ENCODE results near the gene CAMK1D. TPM values are rescaled to one million over a fixed set of nuclear protein-coding genes. Genes with fewer than 3 reads are reported as not detected.

The CAMK1D gene
- polyA plus RNA-seq, 1 of the 3 experiments (the other 2 are of a cell fraction), result 4.1 TPM

DNA sequence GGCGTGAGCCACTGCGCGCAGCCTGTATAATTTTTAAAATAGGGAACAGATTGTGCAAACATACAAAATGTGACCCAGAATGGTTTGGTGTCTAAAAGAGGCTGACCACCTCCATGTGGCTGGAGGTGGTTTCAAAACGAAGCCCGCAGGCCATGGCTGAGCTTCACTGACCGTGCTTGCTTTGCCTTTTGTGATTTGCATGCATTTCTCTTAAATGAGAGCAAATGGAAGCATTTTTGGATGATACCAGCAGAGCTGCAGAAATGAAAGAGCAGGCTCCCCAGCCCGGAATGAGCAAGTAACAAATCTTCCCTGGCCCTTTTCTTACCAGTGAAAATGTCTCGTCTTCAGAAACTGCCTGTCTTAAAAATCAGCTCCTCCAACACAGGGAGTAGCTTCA is 239.9 kb downstream of the CAMK1D start:
- Histone ChIP-seq H3K9me2 (no peaks in the 10 kb centered on the region), H2AFZ (ENCODE audit: low read depth) (no peak overlapping the region), H3K27ac (ENCODE audit: low read depth in 2 of 2, low read length in 1 of 2) (no peak overlapping the region), H3K4me2 (no peak overlapping the region), H4K20me1 (ENCODE audit: insufficient read depth) (no peaks in the 10 kb centered on the region), H3K4me3 (ENCODE audit: low read depth in 2 of 2, low read length in 1 of 2) (no peak overlapping the region), H3K79me2 (ENCODE audit: insufficient read depth) (no peaks in the 10 kb centered on the region), H3K4me1 (ENCODE audit: control insufficient read depth in 1 of 2, insufficient read depth in 2 of 2, low read depth in 1 of 2, low read length in 1 of 2) (peaks cover 0 to 8% of the 10 kb centered on the region in 2 experiments; a peak in 1 of 4 replicates), H3K36me3 (replicated peaks in 1 of 2; ENCODE audit: control insufficient read depth in 1 of 2, insufficient read depth in 2 of 2, low read length in 1 of 2) (no peaks in the 10 kb centered on the region), H3F3A (replicated peaks; ENCODE audit: insufficient read depth) (no peaks in the 10 kb centered on the region), H3K27me3 (ENCODE audit: insufficient read depth) (no peaks in the 10 kb centered on the region), H3K9ac (no peak overlapping the region), H3K9me3 (no peaks in the 10 kb centered on the region)
- POLR2A ChIA-PET, result no interaction called here
- no peak for DNase-seq
- TF ChIP-seq TCF12 (IDR thresholded peaks at IDR 0.05), result no peak
- TF ChIP-seq EZH2phosphoT487 (IDR thresholded peaks at IDR 0.05; ENCODE audit: borderline replicate concordance, low read depth), result no peak
- TF ChIP-seq, protein P1, sequence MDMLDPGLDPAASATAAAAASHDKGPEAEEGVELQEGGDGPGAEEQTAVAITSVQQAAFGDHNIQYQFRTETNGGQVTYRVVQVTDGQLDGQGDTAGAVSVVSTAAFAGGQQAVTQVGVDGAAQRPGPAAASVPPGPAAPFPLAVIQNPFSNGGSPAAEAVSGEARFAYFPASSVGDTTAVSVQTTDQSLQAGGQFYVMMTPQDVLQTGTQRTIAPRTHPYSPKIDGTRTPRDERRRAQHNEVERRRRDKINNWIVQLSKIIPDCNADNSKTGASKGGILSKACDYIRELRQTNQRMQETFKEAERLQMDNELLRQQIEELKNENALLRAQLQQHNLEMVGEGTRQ (IDR thresholded peaks at IDR 0.05; ENCODE audit: borderline replicate concordance, low read depth, low read length), result no peak
- TF ChIP-seq ELF1 (IDR thresholded peaks at IDR 0.05), result no peak
- TF ChIP-seq MEF2A (IDR thresholded peaks at IDR 0.05; ENCODE audit: borderline replicate concordance, low read depth), result no peak
- TF ChIP-seq, protein P2, sequence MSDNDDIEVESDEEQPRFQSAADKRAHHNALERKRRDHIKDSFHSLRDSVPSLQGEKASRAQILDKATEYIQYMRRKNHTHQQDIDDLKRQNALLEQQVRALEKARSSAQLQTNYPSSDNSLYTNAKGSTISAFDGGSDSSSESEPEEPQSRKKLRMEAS (IDR thresholded peaks at IDR 0.05; ENCODE audit: low read depth), result no peak
- TF ChIP-seq RAD21 (IDR thresholded peaks at IDR 0.05; ENCODE audit: low read length), result no peak
- WGBS (ENCODE audit: low lambda C conversion rate), result 92% methylated on average over 8 of the region's 8 CpGs
- CTCF ChIA-PET, result interaction anchor here (1.6 kb wide), 1 partner anchor 510 kb away, joined by 4 read pairs; the partner anchor contains the start of gene OPTN

DNA sequence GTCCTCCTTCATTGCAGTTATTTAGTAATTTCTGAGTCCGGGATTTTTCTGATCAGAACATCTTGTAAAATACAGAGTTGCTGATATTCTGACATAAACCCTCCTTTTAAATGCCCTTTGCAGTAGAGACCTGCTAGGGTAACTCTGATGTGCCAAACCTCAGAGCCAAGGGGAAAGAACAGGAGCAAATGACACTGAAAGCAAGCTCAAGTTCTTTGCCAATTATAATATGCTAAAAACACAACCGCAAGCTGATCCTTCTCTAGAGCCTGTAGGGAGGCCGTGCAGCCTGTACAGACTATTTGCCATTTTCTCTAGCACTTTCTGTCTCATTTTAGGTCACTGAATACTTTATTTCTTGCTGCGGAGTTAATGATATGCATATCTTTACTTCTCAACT is 240.4 kb downstream of the CAMK1D start:
- ChIA-PET CTCF (interaction anchor here (1.6 kb wide), 1 partner anchor 510 kb away, joined by 4 read pairs; the partner anchor contains the start of gene OPTN), POLR2A (no interaction called here)
- peaks cover 0 to 8% of the 10 kb centered on the region in 2 experiments; a peak in 1 of 4 replicates for H3K4me1 ChIP-seq (ENCODE audit: control insufficient read depth in 1 of 2, insufficient read depth in 2 of 2, low read depth in 1 of 2, low read length in 1 of 2)
- H3K27ac ChIP-seq (ENCODE audit: low read depth in 2 of 2, low read length in 1 of 2), result no peak overlapping the region
- no peak overlapping the region for H3K4me3 ChIP-seq (ENCODE audit: low read depth in 2 of 2, low read length in 1 of 2)
- no peak for DNase-seq
- no peaks in the 10 kb centered on the region for H3K27me3 ChIP-seq (ENCODE audit: insufficient read depth)
- no peaks in the 10 kb centered on the region for H3K9me3 ChIP-seq
- H3K4me2 ChIP-seq, result no peak overlapping the region
- WGBS (ENCODE audit: low lambda C conversion rate), result 88% methylated on average over 4 of the region's 4 CpGs
- no peaks in the 10 kb centered on the region for H4K20me1 ChIP-seq (ENCODE audit: insufficient read depth)
- H3K9ac ChIP-seq, result no peak overlapping the region
- H3K9me2 ChIP-seq, result no peaks in the 10 kb centered on the region
- H3K36me3 ChIP-seq (replicated peaks in 1 of 2; ENCODE audit: control insufficient read depth in 1 of 2, insufficient read depth in 2 of 2, low read length in 1 of 2), result no peaks in the 10 kb centered on the region
- no peak overlapping the region for H2AFZ ChIP-seq (ENCODE audit: low read depth)
- H3F3A ChIP-seq (replicated peaks; ENCODE audit: insufficient read depth), result no peaks in the 10 kb centered on the region
- no peaks in the 10 kb centered on the region for H3K79me2 ChIP-seq (ENCODE audit: insufficient read depth)
- TF ChIP-seq FOXM1 (IDR thresholded peaks at IDR 0.05; ENCODE audit: low read depth), result no peak
- TF ChIP-seq, protein P2 (IDR thresholded peaks at IDR 0.05; ENCODE audit: low read depth), result no peak
- no peak for TF ChIP-seq TAF1 (IDR thresholded peaks at IDR 0.05; ENCODE audit: borderline replicate concordance, low read depth, low read length)
- no peak for TF ChIP-seq MEF2A (IDR thresholded peaks at IDR 0.05; ENCODE audit: borderline replicate concordance, low read depth)
- no peak for TF ChIP-seq FOXJ3 (CRISPR knock-in tag; IDR thresholded peaks at IDR 0.05)
- TF ChIP-seq TEAD4 (IDR thresholded peaks at IDR 0.05; ENCODE audit: borderline replicate concordance, insufficient read depth), result no peak
- TF ChIP-seq MXI1 (IDR thresholded peaks at IDR 0.05; ENCODE audit: low read depth, low read length), result no peak
- no peak for TF ChIP-seq GABPA (IDR thresholded peaks at IDR 0.05; ENCODE audit: low read depth)
- TF ChIP-seq RXRA (IDR thresholded peaks at IDR 0.05; ENCODE audit: borderline replicate concordance, low read depth), result no peak
- no peak for TF ChIP-seq RFX5 (IDR thresholded peaks at IDR 0.05; ENCODE audit: low read length)
- TF ChIP-seq EP300 (IDR thresholded peaks at IDR 0.05; ENCODE audit: borderline replicate concordance in 1 of 2, low read depth in 1 of 2, low read length in 1 of 2), result no peak
- TF ChIP-seq NFIC (IDR thresholded peaks at IDR 0.05; ENCODE audit: borderline replicate concordance), result no peak
- TF ChIP-seq, protein P3, sequence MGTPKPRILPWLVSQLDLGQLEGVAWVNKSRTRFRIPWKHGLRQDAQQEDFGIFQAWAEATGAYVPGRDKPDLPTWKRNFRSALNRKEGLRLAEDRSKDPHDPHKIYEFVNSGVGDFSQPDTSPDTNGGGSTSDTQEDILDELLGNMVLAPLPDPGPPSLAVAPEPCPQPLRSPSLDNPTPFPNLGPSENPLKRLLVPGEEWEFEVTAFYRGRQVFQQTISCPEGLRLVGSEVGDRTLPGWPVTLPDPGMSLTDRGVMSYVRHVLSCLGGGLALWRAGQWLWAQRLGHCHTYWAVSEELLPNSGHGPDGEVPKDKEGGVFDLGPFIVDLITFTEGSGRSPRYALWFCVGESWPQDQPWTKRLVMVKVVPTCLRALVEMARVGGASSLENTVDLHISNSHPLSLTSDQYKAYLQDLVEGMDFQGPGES (IDR thresholded peaks at IDR 0.05; ENCODE audit: low read depth, low read length), result no peak
- TF ChIP-seq, protein P4, sequence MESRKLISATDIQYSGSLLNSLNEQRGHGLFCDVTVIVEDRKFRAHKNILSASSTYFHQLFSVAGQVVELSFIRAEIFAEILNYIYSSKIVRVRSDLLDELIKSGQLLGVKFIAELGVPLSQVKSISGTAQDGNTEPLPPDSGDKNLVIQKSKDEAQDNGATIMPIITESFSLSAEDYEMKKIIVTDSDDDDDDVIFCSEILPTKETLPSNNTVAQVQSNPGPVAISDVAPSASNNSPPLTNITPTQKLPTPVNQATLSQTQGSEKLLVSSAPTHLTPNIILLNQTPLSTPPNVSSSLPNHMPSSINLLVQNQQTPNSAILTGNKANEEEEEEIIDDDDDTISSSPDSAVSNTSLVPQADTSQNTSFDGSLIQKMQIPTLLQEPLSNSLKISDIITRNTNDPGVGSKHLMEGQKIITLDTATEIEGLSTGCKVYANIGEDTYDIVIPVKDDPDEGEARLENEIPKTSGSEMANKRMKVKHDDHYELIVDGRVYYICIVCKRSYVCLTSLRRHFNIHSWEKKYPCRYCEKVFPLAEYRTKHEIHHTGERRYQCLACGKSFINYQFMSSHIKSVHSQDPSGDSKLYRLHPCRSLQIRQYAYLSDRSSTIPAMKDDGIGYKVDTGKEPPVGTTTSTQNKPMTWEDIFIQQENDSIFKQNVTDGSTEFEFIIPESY (IDR thresholded peaks at IDR 0.05; ENCODE audit: borderline replicate concordance, low read depth), result no peak
- no peak for TF ChIP-seq GATA2 (CRISPR knock-in tag; IDR thresholded peaks at IDR 0.05)
- no peak for TF ChIP-seq YY1 (IDR thresholded peaks at IDR 0.05; ENCODE audit: low read depth)
- TF ChIP-seq, protein P5, sequence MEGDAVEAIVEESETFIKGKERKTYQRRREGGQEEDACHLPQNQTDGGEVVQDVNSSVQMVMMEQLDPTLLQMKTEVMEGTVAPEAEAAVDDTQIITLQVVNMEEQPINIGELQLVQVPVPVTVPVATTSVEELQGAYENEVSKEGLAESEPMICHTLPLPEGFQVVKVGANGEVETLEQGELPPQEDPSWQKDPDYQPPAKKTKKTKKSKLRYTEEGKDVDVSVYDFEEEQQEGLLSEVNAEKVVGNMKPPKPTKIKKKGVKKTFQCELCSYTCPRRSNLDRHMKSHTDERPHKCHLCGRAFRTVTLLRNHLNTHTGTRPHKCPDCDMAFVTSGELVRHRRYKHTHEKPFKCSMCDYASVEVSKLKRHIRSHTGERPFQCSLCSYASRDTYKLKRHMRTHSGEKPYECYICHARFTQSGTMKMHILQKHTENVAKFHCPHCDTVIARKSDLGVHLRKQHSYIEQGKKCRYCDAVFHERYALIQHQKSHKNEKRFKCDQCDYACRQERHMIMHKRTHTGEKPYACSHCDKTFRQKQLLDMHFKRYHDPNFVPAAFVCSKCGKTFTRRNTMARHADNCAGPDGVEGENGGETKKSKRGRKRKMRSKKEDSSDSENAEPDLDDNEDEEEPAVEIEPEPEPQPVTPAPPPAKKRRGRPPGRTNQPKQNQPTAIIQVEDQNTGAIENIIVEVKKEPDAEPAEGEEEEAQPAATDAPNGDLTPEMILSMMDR (IDR thresholded peaks at IDR 0.05), result no peak
- no peak for TF ChIP-seq POLR2AphosphoS5 (IDR thresholded peaks at IDR 0.05; ENCODE audit: low read depth, low read length)

Data from SK-N-SH (cell line).